WTC11 (cell line): ENCODE measurements around the gene SLC40A1. TPM values are rescaled to one million over a fixed set of nuclear protein-coding genes. Genes with fewer than 3 reads are reported as not detected.

Source experiments
- ATAC-seq: fragments of 200-7000 bp; cut with Tn5 transposase; 2 replicates; pipeline ENCODE4 v1.10.0; 2021; ENCODE audit warnings: mild to moderate bottlenecking, moderate library complexity
- CTCF ChIA-PET: fragments of 300-600 bp; sonication (Branson Sonifier 250); formaldehyde crosslinking; loops from one replicate; lab custom pipeline; 2021; ENCODE audit warnings: antibody characterized with exemption; lab: Charles Lee
- POLR2A ChIA-PET: fragments of 350-600 bp; sonication (Branson Sonifier 250); formaldehyde crosslinking; loops from one replicate; lab custom pipeline; 2021; ENCODE audit warnings: antibody characterized with exemption; lab: Charles Lee
- DNase-seq: peaks from one replicate; pipeline ENCODE4 v3.0.0; 2021; ENCODE audit warnings: low spot score
- H3K27ac Mint-ChIP-seq: 2 replicates; pipeline ENCODE4 v1.8.0; 2021; ENCODE audit warnings: mixed read lengths
- H3K27me3 Mint-ChIP-seq: 2 replicates; pipeline ENCODE4 v1.8.0; 2021; ENCODE audit warnings: low read depth, mild to moderate bottlenecking, moderate library complexity, mixed read lengths
- H3K36me3 Mint-ChIP-seq: 2 replicates; pipeline ENCODE4 v1.8.0; 2021; ENCODE audit warnings: mixed read lengths
- H3K4me1 Mint-ChIP-seq: 2 replicates; pipeline ENCODE4 v1.8.0; 2022; ENCODE audit warnings: mixed read lengths
- H3K4me3 Mint-ChIP-seq: 2 replicates; pipeline ENCODE4 v1.8.0; 2021; ENCODE audit warnings: mild to moderate bottlenecking, moderate library complexity, mixed read lengths
- H3K9me3 Mint-ChIP-seq: 2 replicates; pipeline ENCODE4 v1.8.0; 2021; ENCODE audit warnings: mixed read lengths
- AFF4 ChIP-seq: sonication (generic); formaldehyde crosslinking; IDR thresholded peaks from 2 replicates; pipeline ENCODE4 v1.8.1; 2023; ENCODE audit warnings: mild to moderate bottlenecking, missing genetic modification reagents, borderline replicate concordance
- ATF1 ChIP-seq: sonication (generic); formaldehyde crosslinking; IDR thresholded peaks from 2 replicates; pipeline ENCODE4 v1.8.1; 2023; ENCODE audit warnings: mild to moderate bottlenecking, moderate library complexity, missing genetic modification reagents
- FOXK1 ChIP-seq: sonication (generic); formaldehyde crosslinking; IDR thresholded peaks from 2 replicates; pipeline ENCODE4 v1.8.0; 2022; ENCODE audit warnings: mild to moderate bottlenecking, moderate library complexity, missing genetic modification reagents
- IRF2 ChIP-seq: sonication (generic); formaldehyde crosslinking; IDR thresholded peaks from 2 replicates; pipeline ENCODE4 v1.8.0; 2022; ENCODE audit warnings: low read depth, missing genetic modification reagents, borderline replicate concordance
- KAT7 ChIP-seq: sonication (generic); formaldehyde crosslinking; IDR thresholded peaks from 2 replicates; pipeline ENCODE4 v1.8.1; 2023; ENCODE audit warnings: missing genetic modification reagents, mild to moderate bottlenecking, borderline replicate concordance
- MXD4 ChIP-seq: fragments of 250-450 bp; sonication (Bioruptor Pico); IDR thresholded peaks from 2 replicates; pipeline ENCODE4 v1.8.0; 2021; ENCODE audit warnings: mild to moderate bottlenecking, moderate library complexity, borderline replicate concordance
- MYBL2 ChIP-seq: sonication (generic); formaldehyde crosslinking; IDR thresholded peaks from 2 replicates; pipeline ENCODE4 v1.8.1; 2023; ENCODE audit warnings: mild to moderate bottlenecking, moderate library complexity, missing genetic modification reagents
- RORB ChIP-seq: fragments of 250-450 bp; sonication (Bioruptor Pico); IDR thresholded peaks from 2 replicates; pipeline ENCODE4 v1.9.0; 2021; ENCODE audit warnings: mild to moderate bottlenecking
- TEAD4 ChIP-seq: sonication (generic); formaldehyde crosslinking; IDR thresholded peaks from 2 replicates; pipeline ENCODE4 v1.8.0; 2022; ENCODE audit warnings: mild to moderate bottlenecking, missing genetic modification reagents
- USF2 ChIP-seq: sonication (generic); formaldehyde crosslinking; IDR thresholded peaks from 2 replicates; pipeline ENCODE4 v1.8.1; 2023; ENCODE audit warnings: mild to moderate bottlenecking, missing genetic modification reagents, moderate library complexity
- ZBTB43 ChIP-seq: sonication (generic); formaldehyde crosslinking; IDR thresholded peaks from 2 replicates; pipeline ENCODE4 v1.8.1; 2023; ENCODE audit warnings: mild to moderate bottlenecking, missing genetic modification reagents
- total RNA-seq: library from RNA; stranded (reverse); gene quantifications from 3 replicates; pipeline ENCODE4 v1.2.3, GENCODE V29; 2021
- TF ChIP-seq, protein P1 (sequence below): fragments of 200-600 bp; IDR thresholded peaks from 2 replicates; pipeline ENCODE4 v1.8.0; 2022; ENCODE audit warnings: antibody characterized with exemption
- TF ChIP-seq, protein P2 (sequence below): sonication (generic); formaldehyde crosslinking; IDR thresholded peaks from 2 replicates; pipeline ENCODE4 v1.8.0; 2022; ENCODE audit warnings: mild to moderate bottlenecking, missing genetic modification reagents
- TF ChIP-seq, protein P3 (sequence below): sonication (generic); formaldehyde crosslinking; IDR thresholded peaks from 2 replicates; pipeline ENCODE4 v1.8.1; 2022; ENCODE audit warnings: mild to moderate bottlenecking, moderate library complexity, missing genetic modification reagents
- TF ChIP-seq, protein P4 (sequence below): sonication (generic); formaldehyde crosslinking; IDR thresholded peaks from 2 replicates; pipeline ENCODE4 v1.8.1; 2023; ENCODE audit warnings: mild to moderate bottlenecking, moderate library complexity, missing genetic modification reagents

SLC40A1 gene
- total RNA-seq, 1 experiment from 2014 or later = 0.57 TPM

- POLR2A ChIA-PET = no interaction called here
- CTCF ChIA-PET = interaction anchor here (0.5 kb wide), 1 partner anchor 145 kb away, joined by 3 read pairs; the partner anchor contains the start of gene OSGEPL1
- H3K4me3 Mint-ChIP-seq = no peak overlapping the region
- no peaks in the 10 kb centered on the region for H3K36me3 Mint-ChIP-seq
- DNase-seq (no peak), ATAC-seq (no peak)
- H3K27me3 Mint-ChIP-seq = no peaks in the 10 kb centered on the region
- no peaks in the 10 kb centered on the region for H3K9me3 Mint-ChIP-seq
- TF ChIP-seq ZBTB43 = no peak
- no peak for TF ChIP-seq AFF4 (CRISPR knock-in tag)
- TF ChIP-seq TEAD4 = no peak
- TF ChIP-seq, protein P1, sequence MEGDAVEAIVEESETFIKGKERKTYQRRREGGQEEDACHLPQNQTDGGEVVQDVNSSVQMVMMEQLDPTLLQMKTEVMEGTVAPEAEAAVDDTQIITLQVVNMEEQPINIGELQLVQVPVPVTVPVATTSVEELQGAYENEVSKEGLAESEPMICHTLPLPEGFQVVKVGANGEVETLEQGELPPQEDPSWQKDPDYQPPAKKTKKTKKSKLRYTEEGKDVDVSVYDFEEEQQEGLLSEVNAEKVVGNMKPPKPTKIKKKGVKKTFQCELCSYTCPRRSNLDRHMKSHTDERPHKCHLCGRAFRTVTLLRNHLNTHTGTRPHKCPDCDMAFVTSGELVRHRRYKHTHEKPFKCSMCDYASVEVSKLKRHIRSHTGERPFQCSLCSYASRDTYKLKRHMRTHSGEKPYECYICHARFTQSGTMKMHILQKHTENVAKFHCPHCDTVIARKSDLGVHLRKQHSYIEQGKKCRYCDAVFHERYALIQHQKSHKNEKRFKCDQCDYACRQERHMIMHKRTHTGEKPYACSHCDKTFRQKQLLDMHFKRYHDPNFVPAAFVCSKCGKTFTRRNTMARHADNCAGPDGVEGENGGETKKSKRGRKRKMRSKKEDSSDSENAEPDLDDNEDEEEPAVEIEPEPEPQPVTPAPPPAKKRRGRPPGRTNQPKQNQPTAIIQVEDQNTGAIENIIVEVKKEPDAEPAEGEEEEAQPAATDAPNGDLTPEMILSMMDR = no peak
- TF ChIP-seq ATF1 = no peak
- TF ChIP-seq USF2 = no peak
- TF ChIP-seq MXD4 (CRISPR knock-in tag) = no peak
- TF ChIP-seq, protein P2, sequence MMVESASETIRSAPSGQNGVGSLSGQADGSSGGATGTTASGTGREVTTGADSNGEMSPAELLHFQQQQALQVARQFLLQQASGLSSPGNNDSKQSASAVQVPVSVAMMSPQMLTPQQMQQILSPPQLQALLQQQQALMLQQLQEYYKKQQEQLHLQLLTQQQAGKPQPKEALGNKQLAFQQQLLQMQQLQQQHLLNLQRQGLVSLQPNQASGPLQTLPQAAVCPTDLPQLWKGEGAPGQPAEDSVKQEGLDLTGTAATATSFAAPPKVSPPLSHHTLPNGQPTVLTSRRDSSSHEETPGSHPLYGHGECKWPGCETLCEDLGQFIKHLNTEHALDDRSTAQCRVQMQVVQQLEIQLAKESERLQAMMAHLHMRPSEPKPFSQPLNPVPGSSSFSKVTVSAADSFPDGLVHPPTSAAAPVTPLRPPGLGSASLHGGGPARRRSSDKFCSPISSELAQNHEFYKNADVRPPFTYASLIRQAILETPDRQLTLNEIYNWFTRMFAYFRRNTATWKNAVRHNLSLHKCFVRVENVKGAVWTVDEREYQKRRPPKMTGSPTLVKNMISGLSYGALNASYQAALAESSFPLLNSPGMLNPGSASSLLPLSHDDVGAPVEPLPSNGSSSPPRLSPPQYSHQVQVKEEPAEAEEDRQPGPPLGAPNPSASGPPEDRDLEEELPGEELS (CRISPR knock-in tag) = no peak
- no peak for TF ChIP-seq KAT7
- TF ChIP-seq, protein P3, sequence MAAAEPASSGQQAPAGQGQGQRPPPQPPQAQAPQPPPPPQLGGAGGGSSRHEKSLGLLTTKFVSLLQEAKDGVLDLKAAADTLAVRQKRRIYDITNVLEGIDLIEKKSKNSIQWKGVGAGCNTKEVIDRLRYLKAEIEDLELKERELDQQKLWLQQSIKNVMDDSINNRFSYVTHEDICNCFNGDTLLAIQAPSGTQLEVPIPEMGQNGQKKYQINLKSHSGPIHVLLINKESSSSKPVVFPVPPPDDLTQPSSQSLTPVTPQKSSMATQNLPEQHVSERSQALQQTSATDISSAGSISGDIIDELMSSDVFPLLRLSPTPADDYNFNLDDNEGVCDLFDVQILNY (CRISPR knock-in tag) = no peak
- no peak for TF ChIP-seq MYBL2 (CRISPR knock-in tag)
- no peak for TF ChIP-seq IRF2
- TF ChIP-seq, protein P4, sequence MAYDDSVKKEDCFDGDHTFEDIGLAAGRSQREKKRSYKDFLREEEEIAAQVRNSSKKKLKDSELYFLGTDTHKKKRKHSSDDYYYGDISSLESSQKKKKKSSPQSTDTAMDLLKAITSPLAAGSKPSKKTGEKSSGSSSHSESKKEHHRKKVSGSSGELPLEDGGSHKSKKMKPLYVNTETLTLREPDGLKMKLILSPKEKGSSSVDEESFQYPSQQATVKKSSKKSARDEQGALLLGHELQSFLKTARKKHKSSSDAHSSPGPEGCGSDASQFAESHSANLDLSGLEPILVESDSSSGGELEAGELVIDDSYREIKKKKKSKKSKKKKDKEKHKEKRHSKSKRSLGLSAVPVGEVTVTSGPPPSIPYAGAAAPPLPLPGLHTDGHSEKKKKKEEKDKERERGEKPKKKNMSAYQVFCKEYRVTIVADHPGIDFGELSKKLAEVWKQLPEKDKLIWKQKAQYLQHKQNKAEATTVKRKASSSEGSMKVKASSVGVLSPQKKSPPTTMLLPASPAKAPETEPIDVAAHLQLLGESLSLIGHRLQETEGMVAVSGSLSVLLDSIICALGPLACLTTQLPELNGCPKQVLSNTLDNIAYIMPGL (CRISPR knock-in tag) = no peak
- TF ChIP-seq RORB = no peak
- TF ChIP-seq FOXK1 (CRISPR knock-in tag) = no peak
- H3K27ac Mint-ChIP-seq = no peak overlapping the region
- H3K4me1 Mint-ChIP-seq = peaks cover 1% of the 10 kb centered on the region; the same call in 1 of the 2 replicates
These were observed 37.6 kb upstream of the SLC40A1 start for GRCh38 chr2:189618197-189618596.
